ENCODE measurements around the gene NDC1.
"Not testable (repeated sequence)": the region's sequence is repeated elsewhere in the genome, so short reads cannot be mapped to it uniquely, and the experiment has no call there.

GRCh38 chr1:53816584-53816983 is 21.5 kb downstream of the NDC1 start:
- not testable (repeated sequence) for TF ChIP-seq POLR2A (IDR thresholded peaks at IDR 0.05; ENCODE audit: low read depth, low read length); CTCF (conservative IDR thresholded peaks at IDR 0.05; ENCODE audit: low read depth, low read length); CEBPB (IDR thresholded peaks at IDR 0.05; ENCODE audit: low read depth, low read length); SMC3 (IDR thresholded peaks at IDR 0.05; ENCODE audit: low read depth, low read length); USF2 (IDR thresholded peaks at IDR 0.05; ENCODE audit: low read depth, low read length); CHD1 (IDR thresholded peaks at IDR 0.05; ENCODE audit: low read depth, low read length); RCOR1 (IDR thresholded peaks at IDR 0.05; ENCODE audit: insufficient replicate concordance, low read length); NFE2L2 (IDR thresholded peaks at IDR 0.05; ENCODE audit: low read depth, low read length); FOS (IDR thresholded peaks at IDR 0.05; ENCODE audit: low read depth, low read length); BHLHE40 (IDR thresholded peaks at IDR 0.05; ENCODE audit: low read depth, low read length)

Measured in IMR-90 (cell line).